ENCODE measurements around the gene USP34.
"Not testable (repeated sequence)": the region's sequence is repeated elsewhere in the genome, so short reads cannot be mapped to it uniquely, and the experiment has no call there.

USP34 gene

GRCh38 chr2:61182059-61182383 is 288.9 kb downstream of the USP34 start:
- no peak for DNase-seq (ENCODE audit: low read depth)

- DNase-seq (ENCODE audit: low read depth): no peak
These were observed 289.4 kb downstream of the USP34 start for GRCh38 chr2:61181382-61182058.

- DNase-seq (ENCODE audit: low read depth): no peak
These were observed 290.2 kb downstream of the USP34 start for GRCh38 chr2:61180686-61181085.

- DNase-seq (ENCODE audit: low read depth): peak; percentile 70
These were observed 290.9 kb downstream of the USP34 start for GRCh38 chr2:61179701-61180639.

- DNase-seq (ENCODE audit: low read depth): peak; percentile 64
These were observed 292.0 kb downstream of the USP34 start for GRCh38 chr2:61178603-61179545.

- peak; percentile 26 for DNase-seq (ENCODE audit: low read depth)
These were observed 292.9 kb downstream of the USP34 start for GRCh38 chr2:61177727-61178549.

GRCh38 chr2:61176755-61177726 is 293.8 kb downstream of the USP34 start:
- peak; percentile 92 for DNase-seq (ENCODE audit: low read depth)

GRCh38 chr2:61175036-61175435 is 295.9 kb downstream of the USP34 start:
- DNase-seq (ENCODE audit: low read depth): no peak

GRCh38 chr2:61173116-61173515 is 297.8 kb downstream of the USP34 start:
- no peak for DNase-seq (ENCODE audit: low read depth)

GRCh38 chr2:61172671-61173070 is 298.2 kb downstream of the USP34 start:
- DNase-seq (ENCODE audit: low read depth): no peak

GRCh38 chr2:61167579-61167978 is 303.3 kb downstream of the USP34 start:
- DNase-seq (ENCODE audit: low read depth): no peak

GRCh38 chr2:61165946-61166345 is 304.9 kb downstream of the USP34 start:
- DNase-seq (ENCODE audit: low read depth): no peak

- DNase-seq (ENCODE audit: low read depth): not testable (repeated sequence)
These were observed 305.8 kb downstream of the USP34 start for GRCh38 chr2:61165082-61165481.

GRCh38 chr2:61162721-61163120 is 308.2 kb downstream of the USP34 start:
- DNase-seq (ENCODE audit: low read depth): no peak

GRCh38 chr2:61161888-61162287 is 309.0 kb downstream of the USP34 start, which contains the start of gene C2orf74:
TSS of gene C2orf74 (plus strand) at chr2:61162188. CDS start at chr2:61162515, 327 bp downstream.
- DNase-seq (ENCODE audit: low read depth): no peak

- no peak for DNase-seq (ENCODE audit: low read depth)
These were observed 312.4 kb downstream of the USP34 start for GRCh38 chr2:61158356-61158955.

GRCh38 chr2:61157371-61158003 is 313.4 kb downstream of the USP34 start:
- no peak for DNase-seq (ENCODE audit: low read depth)

GRCh38 chr2:61151436-61151835 is 319.5 kb downstream of the USP34 start:
- peak; percentile 75 for DNase-seq (ENCODE audit: low read depth)

GRCh38 chr2:61149074-61149473 is 321.8 kb downstream of the USP34 start:
- DNase-seq (ENCODE audit: low read depth): no peak

Data from iris pigment epithelial cell (primary cell).